ENCODE results near the gene ZBTB48. TPM values are rescaled to one million over a fixed set of nuclear protein-coding genes. Genes with fewer than 3 reads are reported as not detected.

ZBTB48 gene
- total and polyA plus RNA-seq, 4 donors: 8.3 to 18.1 (median 13.1) TPM

GRCh38 chr1:6628971-6629479, 49.2 kb downstream of the ZBTB48 start:
- 93% methylated on average over 12 of the region's 12 CpGs for WGBS
- no peak overlapping the region for H3K4me3 ChIP-seq (ENCODE audit: low read depth in 1 of 3, low read length in 3 of 3)
- no peak overlapping the region for H3K27ac ChIP-seq (ENCODE audit: low read depth in 1 of 2, low read length in 2 of 2)
- H3K9me3 ChIP-seq (ENCODE audit: control insufficient read depth in 4 of 4, low read length in 3 of 4): no peaks in the 10 kb centered on the region
- peaks cover 0 to 41% (median 21%) of the 10 kb centered on the region in 4 donors for H3K36me3 ChIP-seq (ENCODE audit: control insufficient read depth in 4 of 4, insufficient read depth in 3 of 4, low read depth in 1 of 4, low read length in 3 of 4)
- H3K27me3 ChIP-seq (ENCODE audit: control insufficient read depth in 4 of 4, insufficient read depth in 4 of 4, low read length in 3 of 4): no peaks in the 10 kb centered on the region
- TF ChIP-seq CTCF (IDR thresholded peaks at IDR 0.05; ENCODE audit: low read depth, low read length, missing input control) (no peak), YY1 (IDR thresholded peaks at IDR 0.05) (no peak), HNF4A (conservative IDR thresholded peaks at IDR 0.05) (no peak), RAD21 (IDR thresholded peaks at IDR 0.05) (no peak)
- DNase-seq (ENCODE audit: low spot score): no peak
- H3K9ac ChIP-seq (ENCODE audit: low read depth in 1 of 2, low read length in 2 of 2): no peak overlapping the region
- peaks cover 0 to 24% (median 14%) of the 10 kb centered on the region in 4 donors for H3K4me1 ChIP-seq (ENCODE audit: control insufficient read depth in 4 of 4, insufficient read depth in 4 of 4, low read length in 3 of 4)

GRCh38 chr1:6630027-6630426, 50.2 kb downstream of the ZBTB48 start:
- no peaks in the 10 kb centered on the region for H3K9me3 ChIP-seq (ENCODE audit: control insufficient read depth in 4 of 4, low read length in 3 of 4)
- H3K4me3 ChIP-seq (ENCODE audit: low read depth in 1 of 3, low read length in 3 of 3): no peak overlapping the region
- WGBS: 93% methylated on average over 8 of the region's 8 CpGs
- H3K27ac ChIP-seq (ENCODE audit: low read depth in 1 of 2, low read length in 2 of 2): no peak overlapping the region
- no peak overlapping the region for H3K9ac ChIP-seq (ENCODE audit: low read depth in 1 of 2, low read length in 2 of 2)
- peaks cover 0 to 15% (median 9%) of the 10 kb centered on the region in 4 donors for H3K4me1 ChIP-seq (ENCODE audit: control insufficient read depth in 4 of 4, insufficient read depth in 4 of 4, low read length in 3 of 4)
- no peak for TF ChIP-seq REST (IDR thresholded peaks at IDR 0.05)
- TF ChIP-seq EGR1 (IDR thresholded peaks at IDR 0.05; ENCODE audit: low read depth in 2 of 2): no peak
- no peak for TF ChIP-seq GABPA (IDR thresholded peaks at IDR 0.05 in 1 of 2, conservative IDR thresholded peaks at IDR 0.05 in 1 of 2)
- no peak for TF ChIP-seq FOXA2 (IDR thresholded peaks at IDR 0.05)
- no peak for TF ChIP-seq MAX (IDR thresholded peaks at IDR 0.05)
- TF ChIP-seq ATF3 (IDR thresholded peaks at IDR 0.05): no peak
- TF ChIP-seq ZBTB33 (IDR thresholded peaks at IDR 0.05): no peak
- TF ChIP-seq RXRA (IDR thresholded peaks at IDR 0.05): no peak
- TF ChIP-seq FOXA1 (IDR thresholded peaks at IDR 0.05): no peak
- no peak for TF ChIP-seq HNF4A (conservative IDR thresholded peaks at IDR 0.05)
- no peak for TF ChIP-seq YY1 (IDR thresholded peaks at IDR 0.05)
- TF ChIP-seq HNF4G (IDR thresholded peaks at IDR 0.05): no peak
- TF ChIP-seq RAD21 (IDR thresholded peaks at IDR 0.05): no peak
- no peak for TF ChIP-seq TAF1 (conservative IDR thresholded peaks at IDR 0.05)
- TF ChIP-seq JUND (IDR thresholded peaks at IDR 0.05): no peak
- DNase-seq (ENCODE audit: low spot score): no peak
- no peaks in the 10 kb centered on the region for H3K27me3 ChIP-seq (ENCODE audit: control insufficient read depth in 4 of 4, insufficient read depth in 4 of 4, low read length in 3 of 4)
- peaks cover 6 to 44% (median 24%) of the 10 kb centered on the region in 4 donors for H3K36me3 ChIP-seq (ENCODE audit: control insufficient read depth in 4 of 4, insufficient read depth in 3 of 4, low read depth in 1 of 4, low read length in 3 of 4)
